CD14-positive monocyte (primary cell): Measurements from ENCODE around the gene CISH. TPM values are rescaled to one million over a fixed set of nuclear protein-coding genes. Genes with fewer than 3 reads are reported as not detected.

Source experiments
- DNase-seq, 3 donors: peaks; one replicate each; pipeline ENCODE4 v3.0.0-alpha.2; 2011 to 2022
- H2AFZ ChIP-seq: 2 replicates; pipeline ENCODE4 v1.6.0; 2012; ENCODE audit warnings: mild to moderate bottlenecking, low read depth, low read length, inconsistent platforms; ENCODE audit not compliant: insufficient read depth, poor library complexity, severe bottlenecking
- H3K27ac ChIP-seq, 2 donors: 1 replicate in 1 of 2; 2 replicates in 1 of 2; pipeline ENCODE4 v1.5.1; 2012 to 2013; ENCODE audit warnings: low read length in 2 of 2, control low read depth in 1 of 2, inconsistent platforms in 1 of 2, low read depth in 1 of 2, mild to moderate bottlenecking in 1 of 2
- H3K27me3 ChIP-seq, 2 donors: one replicate each; pipeline versions ENCODE4 v1.6.0 to v1.6.1; 2011 to 2013; ENCODE audit warnings: low read length in 2 of 2; ENCODE audit not compliant: control insufficient read depth in 2 of 2, insufficient read depth in 2 of 2
- H3K36me3 ChIP-seq, 2 donors: replicated peaks in 1 of 2; 1 replicate in 1 of 2; 2 replicates in 1 of 2; pipeline versions ENCODE4 v1.5.1 to v1.6.1; 2012 to 2013; ENCODE audit warnings: low read length in 2 of 2, control low read depth in 1 of 2, inconsistent platforms in 1 of 2, mild to moderate bottlenecking in 1 of 2; ENCODE audit not compliant: insufficient read depth in 2 of 2, control insufficient read depth in 1 of 2
- H3K4me1 ChIP-seq, 2 donors: 1 replicate in 1 of 2; 2 replicates in 1 of 2; pipeline versions ENCODE4 v1.5.1 to v1.6.1; 2012 to 2013; ENCODE audit warnings: low read length in 2 of 2, control low read depth in 1 of 2, inconsistent platforms in 1 of 2, mild to moderate bottlenecking in 1 of 2, moderate library complexity in 1 of 2; ENCODE audit not compliant: insufficient read depth in 2 of 2, control insufficient read depth in 1 of 2
- H3K4me2 ChIP-seq: replicated peaks from 2 replicates; pipeline ENCODE3; 2012; ENCODE audit warnings: low read length, moderate library complexity, mild to moderate bottlenecking; ENCODE audit not compliant: poor library complexity, severe bottlenecking; ENCODE audit errors: extremely low read depth
- H3K4me3 ChIP-seq, 3 experiments: fragments of 200-600 bp in 1 of 3; sonication (generic) in 1 of 3; replicated peaks in 1 of 3; 1 replicate in 2 of 3; 2 replicates in 1 of 3; pipeline ENCODE4 v1.5.1; 2011 to 2013; ENCODE audit warnings: low read length in 3 of 3, mild to moderate bottlenecking in 3 of 3, control low read depth in 2 of 3, low read depth in 2 of 3, inconsistent platforms in 1 of 3, moderate library complexity in 1 of 3
- H3K79me2 ChIP-seq: 2 replicates; pipeline ENCODE4 v1.6.0; 2012; ENCODE audit warnings: mild to moderate bottlenecking, control low read depth, inconsistent platforms, low read length, moderate library complexity; ENCODE audit not compliant: insufficient read depth
- H3K9ac ChIP-seq: 2 replicates; pipeline ENCODE4 v1.6.0; 2017; ENCODE audit warnings: low read length, mild to moderate bottlenecking; ENCODE audit not compliant: insufficient read depth, poor library complexity, severe bottlenecking
- H3K9me3 ChIP-seq, 2 donors: replicated peaks in 1 of 2; 1 replicate in 1 of 2; 2 replicates in 1 of 2; pipeline versions ENCODE4 v1.5.1 to v1.6.1; 2012 to 2013; ENCODE audit warnings: low read length in 2 of 2, control low read depth in 1 of 2; ENCODE audit not compliant: control insufficient read depth in 1 of 2, insufficient read depth in 1 of 2
- H4K20me1 ChIP-seq: 2 replicates; pipeline ENCODE4 v1.6.0; 2012; ENCODE audit warnings: mild to moderate bottlenecking, low read length, control low read depth, moderate library complexity; ENCODE audit not compliant: insufficient read depth
- H3K27ac Mint-ChIP-seq, 7 donors: one replicate each; pipeline ENCODE4 v1.8.0; 2020; ENCODE audit warnings: mild to moderate bottlenecking in 7 of 7, mixed read lengths in 7 of 7, moderate library complexity in 6 of 7, inconsistent platforms in 2 of 7
- H3K27me3 Mint-ChIP-seq, 3 donors: one replicate each; pipeline ENCODE4 v1.8.0; 2021 to 2022; ENCODE audit warnings: low read depth in 3 of 3, mild to moderate bottlenecking in 3 of 3, mixed read lengths in 3 of 3, moderate library complexity in 3 of 3, inconsistent platforms in 1 of 3
- H3K36me3 Mint-ChIP-seq, 2 donors: one replicate each; pipeline ENCODE4 v1.8.0; 2020; ENCODE audit warnings: mixed read lengths in 2 of 2, inconsistent platforms in 1 of 2, mild to moderate bottlenecking in 1 of 2
- H3K4me1 Mint-ChIP-seq: one replicate; pipeline ENCODE4 v1.8.0; 2020; ENCODE audit warnings: mild to moderate bottlenecking, mixed read lengths
- H3K4me3 Mint-ChIP-seq, 2 donors: one replicate each; pipeline ENCODE4 v1.8.0; 2020; ENCODE audit warnings: mild to moderate bottlenecking in 2 of 2, mixed read lengths in 2 of 2, moderate library complexity in 1 of 2
- H3K9me3 Mint-ChIP-seq, 7 donors: one replicate each; pipeline ENCODE4 v1.8.0; 2020 to 2022; ENCODE audit warnings: mixed read lengths in 7 of 7, mild to moderate bottlenecking in 6 of 7, moderate library complexity in 6 of 7, inconsistent platforms in 2 of 7
- CTCF ChIP-seq: fragments of 200-600 bp; IDR thresholded peaks from one replicate; pipeline ENCODE4 v1.8.0; 2022; ENCODE audit warnings: antibody characterized with exemption, mild to moderate bottlenecking
- WGBS: methylation state at CpG from one replicate; pipeline ENCODE4 v1.1.5; 2013; ENCODE audit warnings: missing lambda C conversion rate; ENCODE audit not compliant: insufficient coverage; 5-methylcytosine and 5-hydroxymethylcytosine counted together
- intact Hi-C, 2 donors: fragments of 100-400 bp; cut with micrococcal nuclease; formaldehyde crosslinking; loops; one replicate each; pipeline versions ENCODE4 v1.15.0 to v1.15.1; 2023
- polyA plus RNA-seq, 3 donors: library from polyadenylated mRNA; depleted of rRNA in 1 of 3; unstranded in 2 of 3; stranded (reverse) in 1 of 3; fragments of 300-500 nt in 2 of 3; fragments of >200 nt in 1 of 3; fragmentation: Illumina TruSeq in 2 of 3; gene quantifications; 1 replicate in 2 of 3; 2 replicates in 1 of 3; pipeline ENCODE4 v1.2.3, GENCODE V29; 2012 to 2021

Gene CISH
- polyA plus RNA-seq, 3 donors, result 2.9 to 20.1 (median 6.2) TPM

GRCh38 chr3:50574444-50574831 lies 37.1 kb downstream of the CISH start:
- Histone ChIP-seq H3K79me2 (peaks cover 5% of the 10 kb centered on the region), H3K27ac (no peak overlapping the region), H3K36me3 (peaks cover 13 to 37% of the 10 kb centered on the region in 2 donors), H3K4me1 (peaks cover 10 to 24% of the 10 kb centered on the region in 2 donors), H3K9ac (no peak overlapping the region), H2AFZ (no peak overlapping the region), H3K4me2 (no peak overlapping the region), H4K20me1 (no peaks in the 10 kb centered on the region), H3K4me3 (no peak overlapping the region), H3K9me3 (no peaks in the 10 kb centered on the region), H3K27me3 (no peaks in the 10 kb centered on the region)
- Mint-ChIP-seq H3K27me3 (no peaks in the 10 kb centered on the region), H3K27ac (peak overlapping the region in 1 of 7 donors; percentile 32), H3K4me1 (peaks cover 29% of the 10 kb centered on the region), H3K4me3 (no peak overlapping the region), H3K9me3 (no peaks in the 10 kb centered on the region), H3K36me3 (peaks cover 25 to 35% of the 10 kb centered on the region in 2 donors)
- no peak for DNase-seq
- no CpG with 5 or more reads among the region's 1 CpG for WGBS
- no peak for TF ChIP-seq CTCF
- intact Hi-C loops, result loop anchor here in 1 of 2 donors (10.0 kb wide), 1 partner anchor 80 kb away; no protein-coding TSS in a partner anchor

- Histone ChIP-seq H3K27ac (no peak overlapping the region), H2AFZ (no peak overlapping the region), H3K36me3 (peaks cover 10 to 32% of the 10 kb centered on the region in 2 donors), H3K27me3 (no peaks in the 10 kb centered on the region), H3K4me1 (peaks cover 10 to 30% of the 10 kb centered on the region in 2 donors), H3K9me3 (no peaks in the 10 kb centered on the region), H3K4me2 (no peak overlapping the region), H3K79me2 (peaks cover 9% of the 10 kb centered on the region), H3K4me3 (no peak overlapping the region), H3K9ac (no peak overlapping the region), H4K20me1 (no peaks in the 10 kb centered on the region)
- Mint-ChIP-seq H3K27ac (peak overlapping the region in 2 of 7 donors; percentile 41 to 46), H3K4me1 (peaks cover 30% of the 10 kb centered on the region), H3K4me3 (no peak overlapping the region), H3K36me3 (peaks cover 20 to 30% of the 10 kb centered on the region in 2 donors), H3K27me3 (no peaks in the 10 kb centered on the region), H3K9me3 (no peaks in the 10 kb centered on the region)
- 83% methylated on average over 5 of the region's 8 CpGs for WGBS
- no peak for TF ChIP-seq CTCF
- intact Hi-C loops, result loop anchor here in 1 of 2 donors (10.0 kb wide), 1 partner anchor 81 kb away; no protein-coding TSS in a partner anchor
- DNase-seq, result no peak
Measured at GRCh38 chr3:50573566-50574443, 37.8 kb downstream of the CISH start.
